ENCODE data around the gene GYPC. TPM values are rescaled to one million over a fixed set of nuclear protein-coding genes. Genes with fewer than 3 reads are reported as not detected.

The GYPC gene
- total and polyA plus RNA-seq, 8 donors = 31.3 to 119 (median 46.7) TPM

DNA sequence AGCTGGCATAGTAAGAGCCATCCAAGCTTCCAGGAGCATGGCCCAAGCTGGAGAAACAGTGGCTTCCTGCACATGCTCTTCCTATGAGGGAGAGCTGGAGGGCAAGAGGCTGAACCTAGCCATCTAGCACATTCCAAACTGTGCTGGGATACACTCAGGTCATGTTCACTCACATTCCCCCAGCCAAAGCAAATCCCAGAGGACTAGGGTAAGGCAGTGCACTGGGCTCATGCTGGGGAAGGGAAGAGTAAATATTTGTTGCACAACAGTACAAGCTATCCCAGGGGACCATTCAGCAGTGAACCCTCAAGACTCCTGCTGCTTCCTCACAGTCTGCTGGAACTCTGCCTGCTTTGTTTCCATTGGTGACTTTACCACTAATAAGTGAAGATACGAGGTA lies 20.7 kb upstream of the GYPC start:
- TF ChIP-seq POLR2AphosphoS5 (IDR thresholded peaks at IDR 0.05) (no peak), POLR2A (IDR thresholded peaks at IDR 0.05) (no peak), EP300 (IDR thresholded peaks at IDR 0.05) (no peak)
- TF ChIP-seq, protein P1, sequence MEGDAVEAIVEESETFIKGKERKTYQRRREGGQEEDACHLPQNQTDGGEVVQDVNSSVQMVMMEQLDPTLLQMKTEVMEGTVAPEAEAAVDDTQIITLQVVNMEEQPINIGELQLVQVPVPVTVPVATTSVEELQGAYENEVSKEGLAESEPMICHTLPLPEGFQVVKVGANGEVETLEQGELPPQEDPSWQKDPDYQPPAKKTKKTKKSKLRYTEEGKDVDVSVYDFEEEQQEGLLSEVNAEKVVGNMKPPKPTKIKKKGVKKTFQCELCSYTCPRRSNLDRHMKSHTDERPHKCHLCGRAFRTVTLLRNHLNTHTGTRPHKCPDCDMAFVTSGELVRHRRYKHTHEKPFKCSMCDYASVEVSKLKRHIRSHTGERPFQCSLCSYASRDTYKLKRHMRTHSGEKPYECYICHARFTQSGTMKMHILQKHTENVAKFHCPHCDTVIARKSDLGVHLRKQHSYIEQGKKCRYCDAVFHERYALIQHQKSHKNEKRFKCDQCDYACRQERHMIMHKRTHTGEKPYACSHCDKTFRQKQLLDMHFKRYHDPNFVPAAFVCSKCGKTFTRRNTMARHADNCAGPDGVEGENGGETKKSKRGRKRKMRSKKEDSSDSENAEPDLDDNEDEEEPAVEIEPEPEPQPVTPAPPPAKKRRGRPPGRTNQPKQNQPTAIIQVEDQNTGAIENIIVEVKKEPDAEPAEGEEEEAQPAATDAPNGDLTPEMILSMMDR (IDR thresholded peaks at IDR 0.05) = no peak
- no peak for DNase-seq
- Histone ChIP-seq H3K27ac (no peak overlapping the region), H3K9me3 (no peaks in the 10 kb centered on the region), H3K36me3 (no peaks in the 10 kb centered on the region), H3K4me3 (no peak overlapping the region), H3K4me1 (no peaks in the 10 kb centered on the region), H3K27me3 (no peaks in the 10 kb centered on the region)
- 22 to 64% (median 40%) methylated on average over 1 of the region's 1 CpG for WGBS, 5 donors
- intact Hi-C loops (cut with DNase I; ENCODE audit: low total_unique reads) = no loop called here

DNA sequence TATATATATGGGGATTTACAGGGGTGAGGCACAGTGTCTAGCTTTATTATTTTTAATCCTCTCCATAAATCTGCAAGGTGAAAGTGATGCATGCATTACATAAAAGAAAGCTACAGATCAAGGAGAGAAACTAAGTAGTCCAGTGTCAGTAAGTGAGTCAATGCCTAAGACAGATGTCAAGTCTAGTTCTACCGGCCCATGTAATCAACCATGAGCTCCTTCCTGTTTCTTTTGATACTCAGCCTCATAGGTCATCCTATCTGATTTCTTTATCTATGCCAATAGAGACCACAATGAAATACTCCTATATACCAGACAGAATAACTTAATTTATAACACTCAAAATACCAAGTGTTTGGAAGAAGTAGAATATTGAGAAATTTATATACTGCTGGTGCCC lies 20.2 kb upstream of the GYPC start:
- intact Hi-C loops (cut with DNase I; ENCODE audit: low total_unique reads) = no loop called here
- H3K27me3 ChIP-seq = no peaks in the 10 kb centered on the region
- H3K36me3 ChIP-seq = no peaks in the 10 kb centered on the region
- TF ChIP-seq, protein P1 (IDR thresholded peaks at IDR 0.05) = no peak
- TF ChIP-seq EP300 (IDR thresholded peaks at IDR 0.05) = no peak
- no peak for TF ChIP-seq POLR2AphosphoS5 (IDR thresholded peaks at IDR 0.05)
- no peak for TF ChIP-seq POLR2A (IDR thresholded peaks at IDR 0.05)
- no peak overlapping the region for H3K4me3 ChIP-seq
- H3K9me3 ChIP-seq = no peaks in the 10 kb centered on the region
- WGBS, 5 donors = 32 to 56% (median 48%) methylated on average over 1 of the region's 1 CpG
- no peaks in the 10 kb centered on the region for H3K4me1 ChIP-seq
- no peak overlapping the region for H3K27ac ChIP-seq
- no peak for DNase-seq

DNA sequence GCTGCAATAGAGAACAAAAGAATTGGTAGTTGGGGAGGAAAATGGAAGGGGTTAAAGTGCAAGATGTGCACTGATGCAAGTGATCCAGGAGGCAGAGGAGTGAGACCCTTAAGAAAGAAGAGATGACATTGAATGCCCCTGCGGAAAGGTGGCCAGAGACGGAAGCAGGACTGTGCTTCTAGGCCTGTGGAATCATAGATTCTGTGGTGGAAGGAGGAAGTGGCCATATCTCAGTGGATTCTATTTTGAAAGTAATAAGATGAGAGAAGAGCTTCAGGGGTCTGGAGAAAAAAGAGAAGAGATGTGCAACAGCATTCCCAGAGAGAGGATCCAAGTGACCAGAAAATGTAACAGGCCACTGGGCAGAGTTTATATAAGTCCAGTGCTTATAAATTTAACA lies 18.6 kb upstream of the GYPC start:
- Histone ChIP-seq H3K27ac (no peak overlapping the region), H3K36me3 (no peaks in the 10 kb centered on the region), H3K27me3 (no peaks in the 10 kb centered on the region), H3K4me1 (no peaks in the 10 kb centered on the region), H3K4me3 (no peak overlapping the region), H3K9me3 (no peaks in the 10 kb centered on the region)
- DNase-seq = no peak
- TF ChIP-seq POLR2AphosphoS5 (IDR thresholded peaks at IDR 0.05) (no peak), EP300 (IDR thresholded peaks at IDR 0.05) (no peak), POLR2A (IDR thresholded peaks at IDR 0.05) (no peak)
- TF ChIP-seq, protein P1 (IDR thresholded peaks at IDR 0.05) = no peak
- WGBS, 5 donors = 75 to 96% (median 91%) methylated on average over 2 of the region's 2 CpGs
- intact Hi-C loops (cut with DNase I; ENCODE audit: low total_unique reads) = no loop called here

DNA sequence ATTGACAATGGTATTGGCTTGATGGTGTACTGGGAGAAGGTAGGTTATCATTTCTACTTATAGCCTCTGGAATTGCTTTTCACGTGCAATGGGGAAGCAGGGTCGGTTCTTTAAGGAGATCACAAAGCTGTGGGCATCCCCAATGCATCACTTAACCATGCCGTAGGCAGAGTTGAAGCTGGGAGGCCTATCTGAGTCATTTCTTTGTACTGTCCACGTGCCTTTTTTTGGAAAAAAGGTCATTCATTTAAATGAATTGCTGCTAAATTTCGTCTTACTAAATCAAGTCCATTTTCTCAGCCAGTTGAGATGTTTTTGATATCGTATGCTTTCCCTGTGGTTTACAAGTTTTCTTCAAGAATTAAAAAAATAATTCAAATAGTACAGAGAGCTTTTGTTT lies 17.2 kb upstream of the GYPC start:
- Histone ChIP-seq H3K36me3 (no peaks in the 10 kb centered on the region), H3K27ac (no peak overlapping the region), H3K4me1 (no peaks in the 10 kb centered on the region), H3K9me3 (no peaks in the 10 kb centered on the region), H3K27me3 (no peaks in the 10 kb centered on the region), H3K4me3 (no peak overlapping the region)
- intact Hi-C loops (cut with DNase I; ENCODE audit: low total_unique reads) = no loop called here
- no peak for DNase-seq
- TF ChIP-seq POLR2AphosphoS5 (IDR thresholded peaks at IDR 0.05) (no peak), EP300 (IDR thresholded peaks at IDR 0.05) (no peak), POLR2A (IDR thresholded peaks at IDR 0.05) (no peak)
- TF ChIP-seq, protein P1 (IDR thresholded peaks at IDR 0.05) = no peak
- 71 to 82% (median 75%) methylated on average over 6 of the region's 6 CpGs for WGBS, 5 donors
